ENCODE measurements around the gene KRT6A.
"Not testable (repeated sequence)": the region's sequence is repeated elsewhere in the genome, so short reads cannot be mapped to it uniquely, and the experiment has no call there.

Gene KRT6A

GRCh38 chr12:52454411-52455201 lies 38.5 kb downstream of the KRT6A start:
- DNase-seq = no peak

GRCh38 chr12:52452101-52452500 lies 41.0 kb downstream of the KRT6A start, which contains the start of gene KRT6B:
TSS of gene KRT6B (minus strand) at chr12:52452146. CDS start at chr12:52452078, 68 bp downstream.
- DNase-seq = no peak

- no peak for DNase-seq
Observed at GRCh38 chr12:52448228-52448627, 44.8 kb downstream of the KRT6A start.

- DNase-seq = not testable (repeated sequence)
Observed at GRCh38 chr12:52447196-52447595, 45.9 kb downstream of the KRT6A start.

- DNase-seq = no peak
Observed at GRCh38 chr12:52446367-52447045, 46.6 kb downstream of the KRT6A start.

GRCh38 chr12:52445876-52446275 lies 47.2 kb downstream of the KRT6A start:
- DNase-seq = no peak

- DNase-seq = no peak
Observed at GRCh38 chr12:52444647-52445595, 48.1 kb downstream of the KRT6A start.

- no peak for DNase-seq
Observed at GRCh38 chr12:52443966-52444365, 49.1 kb downstream of the KRT6A start.

- no peak for DNase-seq
Observed at GRCh38 chr12:52442600-52443061, 50.4 kb downstream of the KRT6A start.

GRCh38 chr12:52441320-52441911 lies 51.6 kb downstream of the KRT6A start:
- no peak for DNase-seq

GRCh38 chr12:52440821-52441319 lies 52.2 kb downstream of the KRT6A start:
- no peak for DNase-seq

- DNase-seq = no peak
Observed at GRCh38 chr12:52439845-52440244, 53.2 kb downstream of the KRT6A start.

- no peak for DNase-seq
Observed at GRCh38 chr12:52439420-52439819, 53.6 kb downstream of the KRT6A start.

- no peak for DNase-seq
Observed at GRCh38 chr12:52438305-52439301, 54.5 kb downstream of the KRT6A start.

GRCh38 chr12:52437508-52437907 lies 55.5 kb downstream of the KRT6A start:
- DNase-seq = no peak

All from NCI-H1092 (cell line).